Right lobe of liver (tissue), 4 donors: Measurements from ENCODE around the gene PRKN.

Experiments
- CTCF ChIP-seq, 4 donors: fragments of 200-600 bp in 3 of 4; fragments of 450-650 bp in 1 of 4; IDR thresholded peaks; one replicate each; pipeline versions ENCODE4 v1.5.1 to v1.8.0; 2016 to 2022; ENCODE audit warnings: antibody characterized with exemption in 4 of 4, mild to moderate bottlenecking in 2 of 4
- POLR2A ChIP-seq: fragments of 450-650 bp; IDR thresholded peaks from one replicate; pipeline ENCODE4 v1.6.1; 2017; ENCODE audit warnings: antibody characterized with exemption, mild to moderate bottlenecking
- donor health status: DM: no; HTN: no; CAD: no.
- donor health status: DM: no; HTN: no; CAD: no.
- donor health status: DM: no; HTN: yes; CAD: no.

DNA sequence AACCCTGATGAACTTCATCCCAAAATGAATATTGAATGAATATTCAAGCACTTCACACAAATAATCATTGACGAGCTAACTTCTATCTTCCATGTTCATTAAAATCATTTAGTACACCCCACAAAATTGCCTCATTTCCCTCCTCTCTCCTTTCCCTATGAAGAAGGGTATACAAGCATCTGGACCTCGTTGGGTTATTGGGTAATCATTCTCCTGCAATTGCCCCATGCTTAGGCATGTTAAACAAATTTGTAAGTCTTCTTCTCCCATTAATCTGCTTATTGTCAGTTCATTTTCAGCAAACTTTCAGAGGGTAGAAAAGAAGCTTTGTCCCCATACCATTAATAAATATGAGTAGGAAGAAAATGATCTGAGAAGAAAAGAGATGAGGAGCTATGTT, 27.6 kb downstream of the PRKN start:
- no peak for TF ChIP-seq POLR2A
- no peak for TF ChIP-seq CTCF (IDR thresholded peaks at IDR 0.05)
